Measurements from ENCODE around the gene TRMT2B. TPM values are rescaled to one million over a fixed set of nuclear protein-coding genes. Genes with fewer than 3 reads are reported as not detected.

Gene TRMT2B, protein sequence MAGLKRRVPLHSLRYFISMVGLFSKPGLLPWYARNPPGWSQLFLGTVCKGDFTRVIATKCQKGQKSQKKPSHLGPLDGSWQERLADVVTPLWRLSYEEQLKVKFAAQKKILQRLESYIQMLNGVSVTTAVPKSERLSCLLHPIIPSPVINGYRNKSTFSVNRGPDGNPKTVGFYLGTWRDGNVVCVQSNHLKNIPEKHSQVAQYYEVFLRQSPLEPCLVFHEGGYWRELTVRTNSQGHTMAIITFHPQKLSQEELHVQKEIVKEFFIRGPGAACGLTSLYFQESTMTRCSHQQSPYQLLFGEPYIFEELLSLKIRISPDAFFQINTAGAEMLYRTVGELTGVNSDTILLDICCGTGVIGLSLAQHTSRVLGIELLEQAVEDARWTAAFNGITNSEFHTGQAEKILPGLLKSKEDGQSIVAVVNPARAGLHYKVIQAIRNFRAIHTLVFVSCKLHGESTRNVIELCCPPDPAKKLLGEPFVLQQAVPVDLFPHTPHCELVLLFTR
- total RNA-seq (2014; rRNA removed; shearing (Covaris generic)) (18.6 and 25.9 TPM in 2 replicates), polyA plus RNA-seq (2016; fragmentation: Nextera tagmentation; extraction: Ambion mirVana) (5.4 and 6.5 TPM in 2 replicates)
- long read RNA-seq, partial matches to known transcripts = 0 of 4 reads
- long read RNA-seq, other reads (novel, unspliced or antisense) = 4 of 4 reads

DNA sequence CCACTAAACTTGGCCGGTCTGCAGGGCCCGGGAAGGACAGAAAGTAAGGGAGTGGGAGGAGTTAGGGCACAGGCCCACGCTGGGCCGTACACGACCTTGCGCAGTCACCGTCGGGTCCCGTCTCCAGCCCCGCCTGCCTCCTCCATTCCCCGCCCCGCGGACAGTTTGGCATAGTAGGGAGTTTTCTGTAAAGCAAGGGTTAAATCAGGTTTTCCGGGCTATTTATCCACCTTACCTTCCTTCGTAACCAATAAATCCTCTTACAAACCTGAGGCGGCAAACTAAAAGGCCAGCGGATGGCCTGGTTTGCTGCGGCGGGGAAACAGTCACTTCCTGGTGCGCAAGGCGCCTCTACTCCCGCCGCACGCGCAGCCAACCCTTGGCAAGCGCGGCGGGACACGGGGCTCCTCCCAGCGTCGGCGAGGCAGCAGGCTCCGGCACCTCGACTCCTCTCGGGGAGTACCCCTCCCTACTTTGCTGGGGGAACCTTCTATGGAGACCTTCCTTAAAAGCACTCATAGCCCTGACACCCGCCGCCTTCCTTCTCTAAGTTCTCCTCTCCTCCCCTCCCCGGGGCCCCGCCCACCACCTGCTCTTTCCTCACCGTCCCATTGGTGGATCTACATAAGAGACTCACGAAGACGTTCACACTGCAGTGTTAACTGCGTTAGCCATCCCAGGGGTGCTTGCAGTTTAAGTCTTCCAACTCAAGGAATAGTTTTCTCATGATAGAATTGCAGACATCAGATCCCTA lies at the start of gene TRMT2B:
Gene TRMT2B (minus strand): TSS at position 563 of the 754 bp plus-strand sequence. CDS start 9,822 bp downstream, outside the sequence.
- Histone ChIP-seq H3K36me3 (ENCODE audit: insufficient read depth) (no peaks in the 10 kb centered on the region), H2AFZ (peak within 1 kb of the TSS; percentile 84), H3K4me2 (peak within 1 kb of the TSS; percentile 84), H4K20me1 (replicated peaks; ENCODE audit: insufficient read depth) (no peaks in the 10 kb centered on the region), H3F3A (replicated peaks; ENCODE audit: low read depth) (no peaks in the 10 kb centered on the region), H3K4me1 (ENCODE audit: insufficient read depth) (0 out of 2 replicates have a peak, but pooled peaks cover 3% of the 10 kb centered on the region), H3K9me2 (ENCODE audit: insufficient read depth) (no peaks in the 10 kb centered on the region), H3K27me3 (ENCODE audit: insufficient read depth) (no peaks in the 10 kb centered on the region), H3K4me3 (peak within 1 kb of the TSS; percentile 66), H3K27ac (ENCODE audit: low read depth) (peak within 1 kb of the TSS; percentile 89), H3K79me2 (replicated peaks; ENCODE audit: insufficient read depth) (no peaks in the 10 kb centered on the region)
- Mint-ChIP-seq H3K4me3 (peak within 1 kb of the TSS; percentile 82), H3K36me3 (ENCODE audit: low read depth) (peaks cover 3% of the 10 kb centered on the region; the same call in 2 of the 3 replicates), H3K27ac (peak within 1 kb of the TSS; percentile 86), H3K4me1 (no peaks in the 10 kb centered on the region), H3K9me3 (0 out of 3 replicates have a peak, but pooled peaks cover 4% of the 10 kb centered on the region), H3K27me3 (ENCODE audit: insufficient read depth, low read depth, poor library complexity) (peaks cover 7% of the 10 kb centered on the region)
- ATAC-seq = peak; percentile 96
- peak; percentile 82 for DNase-seq (ENCODE audit: low spot score)
- TF ChIP-seq, protein P1, sequence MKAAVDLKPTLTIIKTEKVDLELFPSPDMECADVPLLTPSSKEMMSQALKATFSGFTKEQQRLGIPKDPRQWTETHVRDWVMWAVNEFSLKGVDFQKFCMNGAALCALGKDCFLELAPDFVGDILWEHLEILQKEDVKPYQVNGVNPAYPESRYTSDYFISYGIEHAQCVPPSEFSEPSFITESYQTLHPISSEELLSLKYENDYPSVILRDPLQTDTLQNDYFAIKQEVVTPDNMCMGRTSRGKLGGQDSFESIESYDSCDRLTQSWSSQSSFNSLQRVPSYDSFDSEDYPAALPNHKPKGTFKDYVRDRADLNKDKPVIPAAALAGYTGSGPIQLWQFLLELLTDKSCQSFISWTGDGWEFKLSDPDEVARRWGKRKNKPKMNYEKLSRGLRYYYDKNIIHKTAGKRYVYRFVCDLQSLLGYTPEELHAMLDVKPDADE (IDR thresholded peaks at IDR 0.05) = no peak
- TF ChIP-seq NANOG (IDR thresholded peaks at IDR 0.05; ENCODE audit: borderline replicate concordance) = no peak
- TF ChIP-seq JUNB (IDR thresholded peaks at IDR 0.05; ENCODE audit: unreplicated experiment) = no peak
- no peak for TF ChIP-seq CREB1 (CRISPR knock-in tag; IDR thresholded peaks at IDR 0.05; ENCODE audit: low read depth)
- no peak for TF ChIP-seq ZNF331 (CRISPR knock-in tag; IDR thresholded peaks at IDR 0.05; ENCODE audit: low read depth)
- TF ChIP-seq, protein P2, sequence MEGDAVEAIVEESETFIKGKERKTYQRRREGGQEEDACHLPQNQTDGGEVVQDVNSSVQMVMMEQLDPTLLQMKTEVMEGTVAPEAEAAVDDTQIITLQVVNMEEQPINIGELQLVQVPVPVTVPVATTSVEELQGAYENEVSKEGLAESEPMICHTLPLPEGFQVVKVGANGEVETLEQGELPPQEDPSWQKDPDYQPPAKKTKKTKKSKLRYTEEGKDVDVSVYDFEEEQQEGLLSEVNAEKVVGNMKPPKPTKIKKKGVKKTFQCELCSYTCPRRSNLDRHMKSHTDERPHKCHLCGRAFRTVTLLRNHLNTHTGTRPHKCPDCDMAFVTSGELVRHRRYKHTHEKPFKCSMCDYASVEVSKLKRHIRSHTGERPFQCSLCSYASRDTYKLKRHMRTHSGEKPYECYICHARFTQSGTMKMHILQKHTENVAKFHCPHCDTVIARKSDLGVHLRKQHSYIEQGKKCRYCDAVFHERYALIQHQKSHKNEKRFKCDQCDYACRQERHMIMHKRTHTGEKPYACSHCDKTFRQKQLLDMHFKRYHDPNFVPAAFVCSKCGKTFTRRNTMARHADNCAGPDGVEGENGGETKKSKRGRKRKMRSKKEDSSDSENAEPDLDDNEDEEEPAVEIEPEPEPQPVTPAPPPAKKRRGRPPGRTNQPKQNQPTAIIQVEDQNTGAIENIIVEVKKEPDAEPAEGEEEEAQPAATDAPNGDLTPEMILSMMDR (conservative IDR thresholded peaks at IDR 0.05; ENCODE audit: low read depth in 2 of 2) = no peak
- no peak for TF ChIP-seq ZNF114 (CRISPR knock-in tag; IDR thresholded peaks at IDR 0.05)
- TF ChIP-seq, protein P3, sequence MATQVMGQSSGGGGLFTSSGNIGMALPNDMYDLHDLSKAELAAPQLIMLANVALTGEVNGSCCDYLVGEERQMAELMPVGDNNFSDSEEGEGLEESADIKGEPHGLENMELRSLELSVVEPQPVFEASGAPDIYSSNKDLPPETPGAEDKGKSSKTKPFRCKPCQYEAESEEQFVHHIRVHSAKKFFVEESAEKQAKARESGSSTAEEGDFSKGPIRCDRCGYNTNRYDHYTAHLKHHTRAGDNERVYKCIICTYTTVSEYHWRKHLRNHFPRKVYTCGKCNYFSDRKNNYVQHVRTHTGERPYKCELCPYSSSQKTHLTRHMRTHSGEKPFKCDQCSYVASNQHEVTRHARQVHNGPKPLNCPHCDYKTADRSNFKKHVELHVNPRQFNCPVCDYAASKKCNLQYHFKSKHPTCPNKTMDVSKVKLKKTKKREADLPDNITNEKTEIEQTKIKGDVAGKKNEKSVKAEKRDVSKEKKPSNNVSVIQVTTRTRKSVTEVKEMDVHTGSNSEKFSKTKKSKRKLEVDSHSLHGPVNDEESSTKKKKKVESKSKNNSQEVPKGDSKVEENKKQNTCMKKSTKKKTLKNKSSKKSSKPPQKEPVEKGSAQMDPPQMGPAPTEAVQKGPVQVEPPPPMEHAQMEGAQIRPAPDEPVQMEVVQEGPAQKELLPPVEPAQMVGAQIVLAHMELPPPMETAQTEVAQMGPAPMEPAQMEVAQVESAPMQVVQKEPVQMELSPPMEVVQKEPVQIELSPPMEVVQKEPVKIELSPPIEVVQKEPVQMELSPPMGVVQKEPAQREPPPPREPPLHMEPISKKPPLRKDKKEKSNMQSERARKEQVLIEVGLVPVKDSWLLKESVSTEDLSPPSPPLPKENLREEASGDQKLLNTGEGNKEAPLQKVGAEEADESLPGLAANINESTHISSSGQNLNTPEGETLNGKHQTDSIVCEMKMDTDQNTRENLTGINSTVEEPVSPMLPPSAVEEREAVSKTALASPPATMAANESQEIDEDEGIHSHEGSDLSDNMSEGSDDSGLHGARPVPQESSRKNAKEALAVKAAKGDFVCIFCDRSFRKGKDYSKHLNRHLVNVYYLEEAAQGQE (IDR thresholded peaks at IDR 0.05; ENCODE audit: unreplicated experiment) = no peak
- TF ChIP-seq, protein P4, sequence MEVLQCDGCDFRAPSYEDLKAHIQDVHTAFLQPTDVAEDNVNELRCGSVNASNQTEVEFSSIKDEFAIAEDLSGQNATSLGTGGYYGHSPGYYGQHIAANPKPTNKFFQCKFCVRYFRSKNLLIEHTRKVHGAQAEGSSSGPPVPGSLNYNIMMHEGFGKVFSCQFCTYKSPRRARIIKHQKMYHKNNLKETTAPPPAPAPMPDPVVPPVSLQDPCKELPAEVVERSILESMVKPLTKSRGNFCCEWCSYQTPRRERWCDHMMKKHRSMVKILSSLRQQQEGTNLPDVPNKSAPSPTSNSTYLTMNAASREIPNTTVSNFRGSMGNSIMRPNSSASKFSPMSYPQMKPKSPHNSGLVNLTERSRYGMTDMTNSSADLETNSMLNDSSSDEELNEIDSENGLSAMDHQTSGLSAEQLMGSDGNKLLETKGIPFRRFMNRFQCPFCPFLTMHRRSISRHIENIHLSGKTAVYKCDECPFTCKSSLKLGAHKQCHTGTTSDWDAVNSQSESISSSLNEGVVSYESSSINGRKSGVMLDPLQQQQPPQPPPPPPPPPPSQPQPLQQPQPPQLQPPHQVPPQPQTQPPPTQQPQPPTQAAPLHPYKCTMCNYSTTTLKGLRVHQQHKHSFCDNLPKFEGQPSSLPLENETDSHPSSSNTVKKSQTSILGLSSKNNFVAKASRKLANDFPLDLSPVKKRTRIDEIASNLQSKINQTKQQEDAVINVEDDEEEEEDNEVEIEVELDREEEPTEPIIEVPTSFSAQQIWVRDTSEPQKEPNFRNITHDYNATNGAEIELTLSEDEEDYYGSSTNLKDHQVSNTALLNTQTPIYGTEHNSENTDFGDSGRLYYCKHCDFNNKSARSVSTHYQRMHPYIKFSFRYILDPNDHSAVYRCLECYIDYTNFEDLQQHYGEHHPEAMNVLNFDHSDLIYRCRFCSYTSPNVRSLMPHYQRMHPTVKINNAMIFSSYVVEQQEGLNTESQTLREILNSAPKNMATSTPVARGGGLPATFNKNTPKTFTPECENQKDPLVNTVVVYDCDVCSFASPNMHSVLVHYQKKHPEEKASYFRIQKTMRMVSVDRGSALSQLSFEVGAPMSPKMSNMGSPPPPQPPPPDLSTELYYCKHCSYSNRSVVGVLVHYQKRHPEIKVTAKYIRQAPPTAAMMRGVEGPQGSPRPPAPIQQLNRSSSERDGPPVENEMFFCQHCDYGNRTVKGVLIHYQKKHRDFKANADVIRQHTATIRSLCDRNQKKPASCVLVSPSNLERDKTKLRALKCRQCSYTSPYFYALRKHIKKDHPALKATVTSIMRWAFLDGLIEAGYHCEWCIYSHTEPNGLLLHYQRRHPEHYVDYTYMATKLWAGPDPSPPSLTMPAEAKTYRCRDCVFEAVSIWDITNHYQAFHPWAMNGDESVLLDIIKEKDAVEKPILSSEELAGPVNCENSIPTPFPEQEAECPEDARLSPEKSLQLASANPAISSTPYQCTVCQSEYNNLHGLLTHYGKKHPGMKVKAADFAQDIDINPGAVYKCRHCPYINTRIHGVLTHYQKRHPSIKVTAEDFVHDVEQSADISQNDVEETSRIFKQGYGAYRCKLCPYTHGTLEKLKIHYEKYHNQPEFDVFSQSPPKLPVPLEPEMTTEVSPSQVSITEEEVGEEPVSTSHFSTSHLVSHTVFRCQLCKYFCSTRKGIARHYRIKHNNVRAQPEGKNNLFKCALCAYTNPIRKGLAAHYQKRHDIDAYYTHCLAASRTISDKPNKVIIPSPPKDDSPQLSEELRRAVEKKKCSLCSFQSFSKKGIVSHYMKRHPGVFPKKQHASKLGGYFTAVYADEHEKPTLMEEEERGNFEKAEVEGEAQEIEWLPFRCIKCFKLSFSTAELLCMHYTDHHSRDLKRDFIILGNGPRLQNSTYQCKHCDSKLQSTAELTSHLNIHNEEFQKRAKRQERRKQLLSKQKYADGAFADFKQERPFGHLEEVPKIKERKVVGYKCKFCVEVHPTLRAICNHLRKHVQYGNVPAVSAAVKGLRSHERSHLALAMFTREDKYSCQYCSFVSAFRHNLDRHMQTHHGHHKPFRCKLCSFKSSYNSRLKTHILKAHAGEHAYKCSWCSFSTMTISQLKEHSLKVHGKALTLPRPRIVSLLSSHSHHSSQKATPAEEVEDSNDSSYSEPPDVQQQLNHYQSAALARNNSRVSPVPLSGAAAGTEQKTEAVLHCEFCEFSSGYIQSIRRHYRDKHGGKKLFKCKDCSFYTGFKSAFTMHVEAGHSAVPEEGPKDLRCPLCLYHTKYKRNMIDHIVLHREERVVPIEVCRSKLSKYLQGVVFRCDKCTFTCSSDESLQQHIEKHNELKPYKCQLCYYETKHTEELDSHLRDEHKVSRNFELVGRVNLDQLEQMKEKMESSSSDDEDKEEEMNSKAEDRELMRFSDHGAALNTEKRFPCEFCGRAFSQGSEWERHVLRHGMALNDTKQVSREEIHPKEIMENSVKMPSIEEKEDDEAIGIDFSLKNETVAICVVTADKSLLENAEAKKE (CRISPR knock-in tag; IDR thresholded peaks at IDR 0.05) = no peak
- TF ChIP-seq EZH2phosphoT487 (IDR thresholded peaks at IDR 0.05; ENCODE audit: unreplicated experiment) = no peak
- no peak for TF ChIP-seq STAT1 (IDR thresholded peaks at IDR 0.05; ENCODE audit: unreplicated experiment)
